H9 (cell line): ENCODE results near the gene PELO. TPM values are rescaled to one million over a fixed set of nuclear protein-coding genes. Genes with fewer than 3 reads are reported as not detected.

Experiments
- DNase-seq: peaks from one replicate; pipeline ENCODE4 v3.0.0-alpha.2; 2017
- H2AFZ ChIP-seq: one replicate; pipeline ENCODE4 v1.6.1; 2013; ENCODE audit warnings: mild to moderate bottlenecking, low read length, control low read depth, moderate library complexity
- H2AK5ac ChIP-seq: 2 replicates; pipeline ENCODE4 v1.6.1; 2013; ENCODE audit warnings: low read length, control low read depth, mixed read lengths; ENCODE audit not compliant: insufficient read length
- H2BK120ac ChIP-seq: one replicate; pipeline ENCODE4 v1.6.1; 2013; ENCODE audit warnings: low read depth, mild to moderate bottlenecking, low read length, control low read depth, inconsistent platforms; ENCODE audit not compliant: poor library complexity, severe bottlenecking
- H2BK12ac ChIP-seq: 2 replicates; pipeline ENCODE4 v1.6.1; 2013; ENCODE audit warnings: low read length, control low read depth, mixed read lengths, low read depth; ENCODE audit not compliant: insufficient read length
- H2BK15ac ChIP-seq: 2 replicates; pipeline ENCODE4 v1.6.1; 2013; ENCODE audit warnings: low read depth, low read length, control low read depth
- H2BK20ac ChIP-seq: one replicate; pipeline ENCODE4 v1.6.1; 2013; ENCODE audit warnings: low read depth, mild to moderate bottlenecking, low read length, control low read depth, inconsistent platforms; ENCODE audit not compliant: poor library complexity, severe bottlenecking
- H2BK5ac ChIP-seq: 2 replicates; pipeline ENCODE4 v1.6.1; 2013; ENCODE audit warnings: low read length, control low read depth, mixed read lengths; ENCODE audit not compliant: insufficient read length
- H3K14ac ChIP-seq: 2 replicates; pipeline ENCODE4 v1.6.1; 2013; ENCODE audit warnings: low read length, control low read depth; ENCODE audit not compliant: insufficient read depth
- H3K18ac ChIP-seq: 2 replicates; pipeline ENCODE4 v1.6.1; 2013; ENCODE audit warnings: low read depth, mild to moderate bottlenecking, mixed read lengths, low read length, control low read depth; ENCODE audit not compliant: insufficient read length
- H3K23ac ChIP-seq: 2 replicates; pipeline ENCODE4 v1.6.1; 2013; ENCODE audit warnings: low read length, control low read depth, mixed read lengths, low read depth; ENCODE audit not compliant: insufficient read length
- H3K23me2 ChIP-seq: 2 replicates; pipeline ENCODE4 v1.6.1; 2013; ENCODE audit warnings: low read depth, mild to moderate bottlenecking, mixed read lengths, low read length, control low read depth; ENCODE audit not compliant: insufficient read length, poor library complexity, severe bottlenecking
- H3K27ac ChIP-seq: 2 replicates; pipeline ENCODE4 v1.5.1; 2013; ENCODE audit warnings: low read length, control low read depth, mixed read lengths, low read depth; ENCODE audit not compliant: insufficient read length
- H3K27me3 ChIP-seq: 2 replicates; pipeline ENCODE4 v1.6.1; 2013; ENCODE audit warnings: low read length, control low read depth, inconsistent platforms; ENCODE audit not compliant: insufficient read depth
- H3K4ac ChIP-seq: 2 replicates; pipeline ENCODE4 v1.6.1; 2013; ENCODE audit warnings: low read depth, mild to moderate bottlenecking, control low read depth, inconsistent platforms, low read length, moderate library complexity
- H3K4me1 ChIP-seq: 2 replicates; pipeline ENCODE4 v1.6.1; 2013; ENCODE audit warnings: low read length, control low read depth, inconsistent platforms; ENCODE audit not compliant: insufficient read depth
- H3K4me2 ChIP-seq: 2 replicates; pipeline ENCODE4 v1.6.1; 2013; ENCODE audit warnings: low read length, control low read depth, mixed read lengths; ENCODE audit not compliant: insufficient read length, insufficient read depth
- H3K56ac ChIP-seq: 2 replicates; pipeline ENCODE4 v1.6.1; 2013; ENCODE audit warnings: low read depth, mild to moderate bottlenecking, mixed read lengths, low read length, control low read depth; ENCODE audit not compliant: insufficient read length
- H3K79me1 ChIP-seq: 2 replicates; pipeline ENCODE4 v1.6.1; 2013; ENCODE audit warnings: low read depth, mild to moderate bottlenecking, moderate library complexity, low read length, control low read depth, inconsistent platforms; ENCODE audit not compliant: insufficient read depth, poor library complexity, severe bottlenecking
- H3K79me2 ChIP-seq: 2 replicates; pipeline ENCODE4 v1.6.1; 2013; ENCODE audit warnings: low read length, control low read depth, inconsistent platforms; ENCODE audit not compliant: insufficient read depth
- H3K9ac ChIP-seq: 2 replicates; pipeline ENCODE4 v1.6.1; 2013; ENCODE audit warnings: low read length, control low read depth, mixed read lengths; ENCODE audit not compliant: insufficient read length; ENCODE audit errors: extremely low read depth
- H3K9me3 ChIP-seq: one replicate; pipeline ENCODE4 v1.6.1; 2013; ENCODE audit warnings: low read depth, low read length, inconsistent platforms; ENCODE audit not compliant: control insufficient read depth
- H3T11ph ChIP-seq: one replicate; pipeline ENCODE4 v1.6.1; 2013; ENCODE audit warnings: mild to moderate bottlenecking, low read length, control low read depth, inconsistent platforms
- H4K20me1 ChIP-seq: one replicate; pipeline ENCODE4 v1.6.1; 2013; ENCODE audit not compliant: control insufficient read depth, insufficient read length, insufficient read depth
- H4K5ac ChIP-seq: 2 replicates; pipeline ENCODE4 v1.6.1; 2013; ENCODE audit warnings: low read depth, mild to moderate bottlenecking, mixed read lengths, low read length, control low read depth; ENCODE audit not compliant: insufficient read length
- H4K8ac ChIP-seq: replicated peaks from 2 replicates; pipeline ENCODE4 v1.6.1; 2013; ENCODE audit warnings: low read length, control low read depth, mixed read lengths, low read depth; ENCODE audit not compliant: insufficient read length
- H4K91ac ChIP-seq: 2 replicates; pipeline ENCODE4 v1.6.1; 2013; ENCODE audit warnings: low read depth, mild to moderate bottlenecking, moderate library complexity, mixed read lengths, low read length, control low read depth; ENCODE audit not compliant: insufficient read length
- H3K27ac Mint-ChIP-seq, 3 experiments: 2 replicates in 2 of 3; 3 replicates in 1 of 3; pipeline ENCODE4 v1.8.0; 2020 to 2021; ENCODE audit warnings: mixed read lengths in 3 of 3, mild to moderate bottlenecking in 1 of 3, moderate library complexity in 1 of 3
- H3K27me3 Mint-ChIP-seq: 2 replicates; pipeline ENCODE4 v1.8.0; 2021; ENCODE audit warnings: low read depth, mild to moderate bottlenecking, moderate library complexity, mixed read lengths
- H3K36me3 Mint-ChIP-seq, 3 experiments: 2 replicates in 2 of 3; 3 replicates in 1 of 3; pipeline ENCODE4 v1.8.0; 2020 to 2021; ENCODE audit warnings: low read depth in 3 of 3, mixed read lengths in 3 of 3; ENCODE audit not compliant: insufficient read depth in 1 of 3
- H3K4me1 Mint-ChIP-seq, 2 experiments: 2 replicates each; pipeline ENCODE4 v1.8.0; 2020; ENCODE audit warnings: mixed read lengths in 2 of 2
- H3K4me3 Mint-ChIP-seq, 2 experiments: 2 replicates in 1 of 2; 3 replicates in 1 of 2; pipeline ENCODE4 v1.8.0; 2020 to 2021; ENCODE audit warnings: mild to moderate bottlenecking in 2 of 2, mixed read lengths in 2 of 2, moderate library complexity in 1 of 2
- H3K9me3 Mint-ChIP-seq, 2 experiments: 2 replicates in 1 of 2; 3 replicates in 1 of 2; pipeline ENCODE4 v1.8.0; 2020; ENCODE audit warnings: mild to moderate bottlenecking in 2 of 2, mixed read lengths in 2 of 2, moderate library complexity in 1 of 2
- total RNA-seq: library from RNA; stranded (reverse); gene quantifications from 2 replicates; pipeline ENCODE4 v1.2.1, GENCODE V29; 2021
- TF ChIP-seq, protein P1 (sequence below): fragments of 200-600 bp; sonication (generic); conservative IDR thresholded peaks from 3 replicates; pipeline ENCODE4 v1.8.0; 2021; ENCODE audit warnings: antibody characterized with exemption, mild to moderate bottlenecking

PELO gene
- total RNA-seq, 1 experiment from 2014 or later: 20.3 TPM

DNA sequence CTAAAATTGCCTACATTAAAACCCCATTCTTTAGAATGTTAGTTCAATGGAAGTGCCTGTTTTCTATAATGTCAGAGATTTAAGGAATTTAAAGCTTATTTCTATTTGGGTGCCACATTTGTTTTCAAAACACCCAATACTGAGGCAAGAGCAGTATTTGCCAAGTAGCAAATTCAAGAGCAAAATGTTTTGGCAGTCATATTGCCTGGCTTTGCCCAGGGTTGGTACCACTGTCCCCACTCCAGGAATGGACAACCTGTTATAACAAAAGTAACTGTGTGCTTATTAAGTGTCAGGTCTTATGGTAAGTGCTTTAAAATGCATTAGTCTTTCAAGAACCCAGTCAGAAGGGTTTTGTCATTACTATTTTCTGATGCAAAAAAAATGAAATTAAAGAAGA, 19.3 kb downstream of the PELO start:
- TF ChIP-seq, protein P1, sequence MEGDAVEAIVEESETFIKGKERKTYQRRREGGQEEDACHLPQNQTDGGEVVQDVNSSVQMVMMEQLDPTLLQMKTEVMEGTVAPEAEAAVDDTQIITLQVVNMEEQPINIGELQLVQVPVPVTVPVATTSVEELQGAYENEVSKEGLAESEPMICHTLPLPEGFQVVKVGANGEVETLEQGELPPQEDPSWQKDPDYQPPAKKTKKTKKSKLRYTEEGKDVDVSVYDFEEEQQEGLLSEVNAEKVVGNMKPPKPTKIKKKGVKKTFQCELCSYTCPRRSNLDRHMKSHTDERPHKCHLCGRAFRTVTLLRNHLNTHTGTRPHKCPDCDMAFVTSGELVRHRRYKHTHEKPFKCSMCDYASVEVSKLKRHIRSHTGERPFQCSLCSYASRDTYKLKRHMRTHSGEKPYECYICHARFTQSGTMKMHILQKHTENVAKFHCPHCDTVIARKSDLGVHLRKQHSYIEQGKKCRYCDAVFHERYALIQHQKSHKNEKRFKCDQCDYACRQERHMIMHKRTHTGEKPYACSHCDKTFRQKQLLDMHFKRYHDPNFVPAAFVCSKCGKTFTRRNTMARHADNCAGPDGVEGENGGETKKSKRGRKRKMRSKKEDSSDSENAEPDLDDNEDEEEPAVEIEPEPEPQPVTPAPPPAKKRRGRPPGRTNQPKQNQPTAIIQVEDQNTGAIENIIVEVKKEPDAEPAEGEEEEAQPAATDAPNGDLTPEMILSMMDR: no peak
- Histone ChIP-seq H2BK5ac (no peak overlapping the region), H4K91ac (no peak overlapping the region), H3K56ac (no peak overlapping the region), H3K4me2 (no peak overlapping the region), H3K9ac (no peak overlapping the region), H3K9me3 (no peaks in the 10 kb centered on the region), H3K18ac (no peak overlapping the region), H4K8ac (no peak overlapping the region), H3K23me2 (no peaks in the 10 kb centered on the region), H2BK12ac (no peak overlapping the region), H3K27ac (no peak overlapping the region), H3K79me1 (no peaks in the 10 kb centered on the region), H3K4ac (no peak overlapping the region), H2BK15ac (no peak overlapping the region), H4K5ac (no peak overlapping the region), H4K20me1 (no peaks in the 10 kb centered on the region), H2BK20ac (no peak overlapping the region), H3K27me3 (no peaks in the 10 kb centered on the region), H3K14ac (no peak overlapping the region), H3K4me1 (no peaks in the 10 kb centered on the region), H2AFZ (no peak overlapping the region), H2BK120ac (no peak overlapping the region), H2AK5ac (no peak overlapping the region), H3T11ph (no peak overlapping the region), H3K79me2 (peaks cover 7% of the 10 kb centered on the region; the same call in 1 of the 2 replicates), H3K23ac (no peak overlapping the region)
- Mint-ChIP-seq H3K27me3 (no peaks in the 10 kb centered on the region), H3K9me3 (no peaks in the 10 kb centered on the region), H3K36me3 (no peaks in the 10 kb centered on the region; a peak in 2 of 7 replicates), H3K4me3 (no peak overlapping the region), H3K4me1 (peaks cover 19 to 20% of the 10 kb centered on the region in 2 experiments), H3K27ac (no peak overlapping the region)
- no peak for DNase-seq
